HG02623 (cell line): ENCODE results near the gene CDKN2A.
"Not testable (repeated sequence)": the region's sequence is repeated elsewhere in the genome, so short reads cannot be mapped to it uniquely, and the experiment has no call there.

Experiments
- ATAC-seq: cut with Tn5 transposase; IDR thresholded peaks from one replicate; pipeline ENCODE4 v1.9.1; 2021; ENCODE audit warnings: moderate library complexity; ENCODE audit not compliant: unreplicated experiment

CDKN2A gene

DNA sequence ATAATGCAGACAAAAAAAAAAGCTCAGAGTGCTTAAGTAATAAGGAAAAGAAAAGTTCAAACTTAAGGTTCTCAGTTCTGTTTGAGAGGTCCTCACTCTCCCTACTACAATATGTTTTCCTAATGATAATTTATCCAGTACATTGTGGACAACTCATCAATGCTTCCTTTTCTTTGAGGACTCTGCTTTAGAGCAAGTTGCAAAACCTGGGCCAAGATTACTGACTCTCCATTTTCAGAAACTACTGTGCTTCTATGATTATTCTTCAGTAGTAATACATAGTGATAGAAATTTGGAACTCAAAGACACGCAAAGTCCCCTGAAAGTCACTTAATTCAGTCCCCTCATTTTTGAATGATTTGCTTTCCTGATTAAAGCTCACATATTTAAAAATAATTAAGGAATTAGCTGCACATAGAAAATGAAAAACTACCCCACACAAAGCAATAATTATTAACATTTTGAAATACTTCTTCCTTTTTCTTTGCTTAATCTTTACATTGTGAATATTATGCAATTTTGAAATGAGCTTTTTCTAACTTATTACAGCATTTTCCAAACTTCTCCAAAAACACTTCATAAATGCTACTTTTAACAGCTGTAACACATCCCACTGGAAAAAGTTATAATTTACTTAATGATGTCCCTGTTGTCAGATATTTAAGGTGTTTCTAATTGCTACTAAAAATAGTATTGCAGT lies 11.2 kb downstream of the CDKN2A start:
- ATAC-seq, result no peak

- no peak for ATAC-seq
These were observed 11.8 kb downstream of the CDKN2A start for GRCh38 chr9:21982391-21982790.

GRCh38 chr9:21976334-21976875 lies 17.8 kb downstream of the CDKN2A start:
- ATAC-seq, result no peak

DNA sequence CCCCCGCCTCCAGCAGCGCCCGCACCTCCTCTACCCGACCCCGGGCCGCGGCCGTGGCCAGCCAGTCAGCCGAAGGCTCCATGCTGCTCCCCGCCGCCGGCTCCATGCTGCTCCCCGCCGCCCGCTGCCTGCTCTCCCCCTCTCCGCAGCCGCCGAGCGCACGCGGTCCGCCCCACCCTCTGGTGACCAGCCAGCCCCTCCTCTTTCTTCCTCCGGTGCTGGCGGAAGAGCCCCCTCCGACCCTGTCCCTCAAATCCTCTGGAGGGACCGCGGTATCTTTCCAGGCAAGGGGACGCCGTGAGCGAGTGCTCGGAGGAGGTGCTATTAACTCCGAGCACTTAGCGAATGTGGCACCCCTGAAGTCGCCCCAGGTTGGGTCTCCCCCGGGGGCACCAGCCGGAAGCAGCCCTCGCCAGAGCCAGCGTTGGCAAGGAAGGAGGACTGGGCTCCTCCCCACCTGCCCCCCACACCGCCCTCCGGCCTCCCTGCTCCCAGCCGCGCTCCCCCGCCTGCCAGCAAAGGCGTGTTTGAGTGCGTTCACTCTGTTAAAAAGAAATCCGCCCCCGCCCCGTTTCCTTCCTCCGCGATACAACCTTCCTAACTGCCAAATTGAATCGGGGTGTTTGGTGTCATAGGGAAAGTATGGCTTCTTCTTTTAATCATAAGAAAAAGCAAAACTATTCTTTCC lies 19.3 kb downstream of the CDKN2A start:
- peak; percentile 53 for ATAC-seq

DNA sequence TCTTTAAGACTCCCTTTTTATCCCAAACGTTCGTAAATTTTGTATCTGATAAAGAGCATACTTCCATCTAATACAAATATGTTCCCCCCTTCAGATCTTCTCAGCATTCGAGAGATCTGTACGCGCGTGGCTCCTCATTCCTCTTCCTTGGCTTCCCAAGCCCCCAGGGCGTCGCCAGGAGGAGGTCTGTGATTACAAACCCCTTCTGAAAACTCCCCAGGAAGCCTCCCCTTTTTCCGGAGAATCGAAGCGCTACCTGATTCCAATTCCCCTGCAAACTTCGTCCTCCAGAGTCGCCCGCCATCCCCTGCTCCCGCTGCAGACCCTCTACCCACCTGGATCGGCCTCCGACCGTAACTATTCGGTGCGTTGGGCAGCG lies 19.9 kb downstream of the CDKN2A start:
- no peak for ATAC-seq

DNA sequence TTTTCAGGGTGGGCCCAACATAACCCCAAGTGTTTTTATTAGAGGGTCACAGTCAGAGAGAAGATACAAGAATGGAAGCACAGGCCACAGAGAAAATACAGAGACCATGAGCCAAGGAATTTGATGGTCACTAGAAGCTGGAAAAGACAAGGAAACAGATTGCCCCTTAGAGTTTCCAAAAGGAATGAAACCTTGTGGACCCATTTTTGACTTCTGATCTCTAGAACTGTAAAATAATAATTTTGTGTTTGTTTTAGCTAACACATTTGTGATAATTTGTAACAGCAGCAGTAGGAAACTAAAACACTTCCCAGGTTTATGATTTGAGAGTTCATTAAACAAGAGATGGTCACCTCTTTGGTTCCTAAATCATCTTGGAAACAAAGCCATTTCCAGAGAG lies 21.8 kb downstream of the CDKN2A start:
- no peak for ATAC-seq

DNA sequence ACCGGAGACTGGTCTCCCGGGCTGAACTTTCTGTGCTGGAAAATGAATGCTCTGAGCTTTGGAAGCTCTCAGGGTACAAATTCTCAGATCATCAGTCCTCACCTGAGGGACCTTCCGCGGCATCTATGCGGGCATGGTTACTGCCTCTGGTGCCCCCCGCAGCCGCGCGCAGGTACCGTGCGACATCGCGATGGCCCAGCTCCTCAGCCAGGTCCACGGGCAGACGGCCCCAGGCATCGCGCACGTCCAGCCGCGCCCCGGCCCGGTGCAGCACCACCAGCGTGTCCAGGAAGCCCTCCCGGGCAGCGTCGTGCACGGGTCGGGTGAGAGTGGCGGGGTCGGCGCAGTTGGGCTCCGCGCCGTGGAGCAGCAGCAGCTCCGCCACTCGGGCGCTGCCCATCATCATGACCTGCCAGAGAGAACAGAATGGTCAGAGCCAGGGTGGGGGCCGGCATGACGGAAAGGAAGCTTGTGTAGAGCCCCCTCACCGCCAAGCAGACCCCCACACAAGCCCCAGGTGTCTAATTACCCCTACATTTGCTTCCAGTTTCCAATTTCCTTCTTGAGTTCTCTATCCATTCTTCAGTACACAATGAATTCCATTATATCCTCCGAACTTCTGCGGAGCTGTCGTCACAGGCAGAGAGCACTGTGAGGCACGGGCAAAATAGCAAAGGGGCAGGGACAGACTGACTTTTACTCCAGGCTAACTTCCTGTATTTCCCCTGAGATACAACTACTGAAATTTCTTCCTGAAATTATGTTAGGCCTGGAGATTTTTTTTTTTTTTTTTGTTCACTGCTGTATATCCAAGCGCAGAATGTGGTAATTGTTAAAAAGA lies 23.2 kb downstream of the CDKN2A start:
- no peak for ATAC-seq

DNA sequence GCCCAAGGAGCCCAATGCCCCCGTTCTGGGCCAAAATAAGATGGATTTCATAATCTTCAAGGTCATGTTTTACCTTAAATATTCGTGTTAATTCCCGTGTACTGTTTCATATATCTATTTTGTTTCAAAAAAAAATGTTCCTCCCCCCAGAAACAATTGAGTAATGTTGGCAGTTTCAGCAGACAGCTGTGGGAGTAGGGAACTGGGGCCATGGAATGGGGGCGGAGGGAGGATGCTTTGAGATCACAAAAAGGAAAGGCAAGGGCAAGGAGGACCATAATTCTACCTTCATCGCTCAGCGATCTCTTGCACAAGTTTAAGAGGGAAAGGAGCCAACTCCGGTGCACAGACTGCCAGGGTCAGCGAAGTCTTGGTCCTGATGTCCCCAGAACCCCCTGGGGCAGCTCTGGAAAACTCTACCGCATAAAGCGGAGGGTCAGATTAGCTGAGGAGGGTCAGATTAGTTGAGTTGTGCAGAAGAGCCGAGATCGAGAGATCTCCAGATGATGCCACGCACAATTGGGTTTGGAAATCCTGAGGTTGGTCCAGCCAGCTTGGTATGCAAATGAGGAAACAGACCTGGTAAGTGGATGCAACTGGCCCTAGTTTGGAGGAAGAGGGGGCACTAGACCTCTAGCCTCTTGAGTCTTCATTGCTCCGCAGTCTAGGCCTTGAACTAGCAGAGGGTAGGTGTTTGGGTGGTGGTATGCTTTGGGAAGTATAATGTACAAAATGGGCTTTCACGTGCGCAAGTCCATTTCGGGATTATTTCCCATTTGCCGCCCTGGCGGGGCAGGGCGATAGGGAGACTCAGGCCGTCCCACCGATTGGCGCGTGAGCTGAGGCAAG lies 24.0 kb downstream of the CDKN2A start:
- no peak for ATAC-seq

GRCh38 chr9:21969011-21969940 lies 24.9 kb downstream of the CDKN2A start:
- no peak for ATAC-seq

DNA sequence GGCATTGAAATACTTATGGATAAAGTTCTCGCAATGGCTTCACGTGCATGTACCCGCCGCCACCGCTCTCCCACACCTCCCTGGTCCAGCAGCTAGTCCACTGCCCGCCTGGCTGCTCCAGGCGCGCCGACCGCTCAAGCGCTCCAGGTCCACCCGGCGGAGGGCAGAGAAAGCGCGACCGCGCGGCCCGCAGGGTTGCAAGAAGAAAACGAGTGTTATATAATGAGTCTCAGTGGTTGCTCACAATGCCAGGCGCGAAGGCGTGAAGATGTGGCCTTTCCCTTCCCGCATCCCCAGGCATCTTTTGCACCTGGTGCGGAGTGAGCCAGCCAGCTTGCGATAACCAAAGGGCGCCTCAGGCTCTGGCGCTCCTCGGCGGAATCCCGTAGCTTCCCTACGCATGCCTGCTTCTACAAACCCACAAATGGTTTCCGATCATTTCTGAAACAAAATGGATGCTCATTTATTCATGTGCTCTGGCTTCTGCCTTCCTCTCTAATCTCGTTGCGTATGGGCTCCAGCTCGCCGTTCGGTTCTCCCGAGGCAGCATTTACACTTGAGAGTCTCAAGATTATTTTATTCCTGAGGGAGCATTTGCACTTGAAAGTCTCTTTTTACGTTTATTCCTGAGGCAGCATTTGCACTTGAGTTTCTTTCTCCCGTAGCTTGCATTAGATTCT lies 25.7 kb downstream of the CDKN2A start:
- no peak for ATAC-seq

DNA sequence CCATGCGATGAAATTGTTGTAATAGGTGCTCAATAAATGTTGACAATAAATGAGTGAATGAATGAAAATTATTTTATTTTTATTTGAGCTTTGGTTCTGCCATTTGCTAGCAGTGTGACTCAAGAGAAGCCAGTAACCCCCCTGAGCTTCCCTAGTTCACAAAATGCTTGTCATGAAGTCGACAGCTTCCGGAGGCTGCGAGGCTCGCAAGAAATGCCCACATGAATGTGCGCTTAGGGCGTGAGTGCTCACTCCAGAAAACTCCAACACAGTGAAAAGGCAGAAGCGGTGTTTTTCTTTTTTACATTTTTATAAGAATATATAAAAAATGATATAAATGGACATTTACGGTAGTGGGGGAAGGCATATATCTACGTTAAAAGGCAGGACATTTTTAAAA lies 26.5 kb downstream of the CDKN2A start:
- no peak for ATAC-seq

DNA sequence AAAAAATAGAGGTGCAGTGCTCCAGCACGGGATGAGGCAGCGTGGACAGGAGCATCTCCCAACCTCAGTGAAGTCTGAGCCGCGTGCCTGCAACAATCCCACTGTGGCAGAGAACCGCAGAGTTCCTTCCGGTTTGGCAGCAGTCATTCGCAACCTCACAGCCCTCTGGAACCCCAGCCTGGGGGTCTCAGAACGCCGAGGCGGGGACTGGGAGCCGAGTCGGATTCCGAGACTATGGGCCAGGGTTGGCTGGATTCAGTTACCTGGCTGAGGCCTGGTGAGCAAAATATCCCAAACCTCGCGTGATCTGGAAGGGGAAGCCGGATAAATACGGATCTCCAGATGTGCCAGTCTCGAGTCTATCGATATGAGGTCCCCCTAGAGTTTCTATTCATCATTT lies 27.0 kb downstream of the CDKN2A start:
- no peak for ATAC-seq

- ATAC-seq, result no peak
These were observed 27.9 kb downstream of the CDKN2A start for GRCh38 chr9:21966140-21966851.

DNA sequence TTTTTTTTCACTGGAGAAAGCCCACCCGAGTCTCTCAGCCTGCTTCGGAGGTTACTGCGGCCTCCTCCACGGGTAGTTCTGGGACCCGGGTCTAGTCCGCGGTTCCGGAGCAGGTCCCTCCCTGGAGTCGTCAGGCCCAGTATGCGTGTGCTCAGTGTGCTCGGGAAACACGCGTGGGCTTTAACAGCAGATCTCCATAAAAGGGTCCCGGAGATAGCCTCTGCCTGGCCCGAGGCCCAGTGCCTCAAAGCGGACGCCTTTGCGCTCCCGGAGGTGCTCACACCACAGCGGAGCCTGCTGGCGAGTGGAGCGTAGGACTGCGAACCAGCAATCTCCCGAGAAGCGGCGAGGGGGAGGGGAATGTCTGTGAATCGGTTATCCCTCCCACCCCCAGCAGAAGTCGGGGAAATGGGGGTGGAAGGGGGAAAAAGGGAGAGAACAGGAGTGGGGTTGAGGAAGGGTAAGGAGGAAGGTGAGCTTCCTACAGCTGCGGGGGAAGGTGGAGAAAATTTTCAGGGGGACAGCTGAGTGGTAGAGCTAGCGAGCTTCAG lies 28.7 kb downstream of the CDKN2A start:
- peak; percentile 83 for ATAC-seq

DNA sequence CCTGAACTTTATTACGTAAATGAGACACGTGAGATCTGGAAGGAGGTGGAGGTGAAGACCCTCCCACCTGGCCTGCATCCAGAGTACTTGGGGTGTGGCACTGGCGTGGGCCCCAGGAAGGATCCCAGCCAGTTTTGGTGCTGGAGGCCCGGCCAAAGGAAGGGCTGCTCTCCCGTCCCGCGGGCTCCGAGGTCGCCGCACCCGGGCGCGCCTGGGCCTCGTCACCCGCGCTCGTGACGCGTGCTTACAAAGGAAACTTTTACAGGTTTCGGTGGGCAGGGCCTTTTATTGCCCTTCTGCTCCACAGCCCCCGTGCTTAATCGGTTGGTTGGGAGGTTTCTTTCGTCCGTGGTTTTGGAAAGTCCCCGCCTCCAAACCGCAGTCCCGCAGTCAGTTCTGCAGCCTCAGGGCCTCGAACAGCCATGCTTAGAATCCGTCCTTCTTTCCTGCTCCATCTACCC lies 29.2 kb downstream of the CDKN2A start:
- peak; percentile 61 for ATAC-seq

DNA sequence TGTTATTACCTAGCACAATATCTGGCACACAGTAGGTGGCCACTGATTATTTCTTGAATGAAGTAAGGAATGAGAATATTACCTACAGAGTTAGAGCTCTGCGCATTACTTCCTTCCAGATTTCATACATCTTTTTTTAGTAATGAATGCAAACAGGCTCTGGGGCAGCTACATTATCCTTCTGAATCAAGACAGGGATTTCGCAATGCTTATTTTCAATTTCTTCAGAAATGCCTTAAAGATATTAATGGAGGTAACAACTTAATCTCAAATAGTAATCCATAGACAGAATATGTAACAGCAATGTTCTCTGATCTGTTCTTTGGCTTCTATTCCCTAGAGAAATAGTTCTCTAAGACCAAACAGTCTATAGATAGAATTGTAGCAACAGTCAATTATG lies 32.6 kb downstream of the CDKN2A start:
- ATAC-seq, result no peak

DNA sequence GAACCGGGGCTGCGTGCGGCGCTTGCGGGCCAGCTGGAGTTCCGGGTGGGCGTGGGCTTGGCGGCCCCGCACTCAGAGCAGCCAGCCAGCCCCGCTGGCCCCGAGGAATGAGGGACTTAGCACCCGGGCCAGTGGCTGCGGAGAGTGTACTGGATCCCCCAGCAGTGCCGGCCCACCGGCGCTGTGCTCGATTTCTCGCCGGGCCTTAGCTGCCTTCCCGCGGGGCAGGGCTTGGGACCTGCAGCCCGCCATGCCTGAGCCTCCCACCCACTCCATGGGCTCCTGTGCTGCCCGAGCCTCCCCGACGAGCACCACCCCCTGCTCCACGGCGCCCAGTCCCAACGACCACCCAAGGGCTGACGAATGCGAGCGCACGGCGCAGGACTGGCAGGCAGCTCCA lies 34.9 kb downstream of the CDKN2A start:
- not testable (repeated sequence) for ATAC-seq

GRCh38 chr9:21958833-21959232 lies 35.4 kb downstream of the CDKN2A start:
- no peak for ATAC-seq
